ENCODE data around the gene DCST2.
A peak's percentile ranks its signal among the peaks of the same experiment; 100 is the strongest.

The DCST2 gene

DNA sequence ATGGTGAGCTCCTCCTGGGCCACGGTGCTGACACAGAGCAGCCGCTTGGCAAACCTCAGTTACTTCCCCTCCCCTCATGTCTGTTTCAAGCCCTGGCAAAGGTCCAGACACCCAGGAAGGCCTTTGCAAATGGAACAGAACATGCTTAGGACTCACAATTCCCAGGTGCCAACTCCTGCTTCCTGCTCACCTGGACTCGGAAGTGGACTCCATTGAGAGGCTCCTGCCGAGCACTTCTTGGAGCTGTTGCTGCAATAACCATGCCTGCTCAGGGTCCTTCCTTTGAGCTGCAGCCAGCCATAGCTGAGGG lies 10.7 kb downstream of the DCST2 start:
- no peak overlapping the region for H3K27ac ChIP-seq
- H3K4me2 ChIP-seq (ENCODE audit: low read length): no peak overlapping the region
- TF ChIP-seq, protein P1, sequence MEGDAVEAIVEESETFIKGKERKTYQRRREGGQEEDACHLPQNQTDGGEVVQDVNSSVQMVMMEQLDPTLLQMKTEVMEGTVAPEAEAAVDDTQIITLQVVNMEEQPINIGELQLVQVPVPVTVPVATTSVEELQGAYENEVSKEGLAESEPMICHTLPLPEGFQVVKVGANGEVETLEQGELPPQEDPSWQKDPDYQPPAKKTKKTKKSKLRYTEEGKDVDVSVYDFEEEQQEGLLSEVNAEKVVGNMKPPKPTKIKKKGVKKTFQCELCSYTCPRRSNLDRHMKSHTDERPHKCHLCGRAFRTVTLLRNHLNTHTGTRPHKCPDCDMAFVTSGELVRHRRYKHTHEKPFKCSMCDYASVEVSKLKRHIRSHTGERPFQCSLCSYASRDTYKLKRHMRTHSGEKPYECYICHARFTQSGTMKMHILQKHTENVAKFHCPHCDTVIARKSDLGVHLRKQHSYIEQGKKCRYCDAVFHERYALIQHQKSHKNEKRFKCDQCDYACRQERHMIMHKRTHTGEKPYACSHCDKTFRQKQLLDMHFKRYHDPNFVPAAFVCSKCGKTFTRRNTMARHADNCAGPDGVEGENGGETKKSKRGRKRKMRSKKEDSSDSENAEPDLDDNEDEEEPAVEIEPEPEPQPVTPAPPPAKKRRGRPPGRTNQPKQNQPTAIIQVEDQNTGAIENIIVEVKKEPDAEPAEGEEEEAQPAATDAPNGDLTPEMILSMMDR (IDR thresholded peaks at IDR 0.05): no peak
- H2AFZ ChIP-seq: no peak overlapping the region
- H3K9me3 ChIP-seq (ENCODE audit: control insufficient read depth, low read length): no peaks in the 10 kb centered on the region
- no peak overlapping the region for H3K4me3 ChIP-seq (ENCODE audit: low read depth, low read length)
- peaks cover 6% of the 10 kb centered on the region for H3K4me1 ChIP-seq
- no peaks in the 10 kb centered on the region for H3K27me3 ChIP-seq (ENCODE audit: control insufficient read depth, insufficient read depth, low read length)
- no peaks in the 10 kb centered on the region for H3K36me3 ChIP-seq (ENCODE audit: control insufficient read depth, insufficient read depth, low read length)
- no peak overlapping the region for H3K9ac ChIP-seq
- H3K79me2 ChIP-seq: no peaks in the 10 kb centered on the region

DNA sequence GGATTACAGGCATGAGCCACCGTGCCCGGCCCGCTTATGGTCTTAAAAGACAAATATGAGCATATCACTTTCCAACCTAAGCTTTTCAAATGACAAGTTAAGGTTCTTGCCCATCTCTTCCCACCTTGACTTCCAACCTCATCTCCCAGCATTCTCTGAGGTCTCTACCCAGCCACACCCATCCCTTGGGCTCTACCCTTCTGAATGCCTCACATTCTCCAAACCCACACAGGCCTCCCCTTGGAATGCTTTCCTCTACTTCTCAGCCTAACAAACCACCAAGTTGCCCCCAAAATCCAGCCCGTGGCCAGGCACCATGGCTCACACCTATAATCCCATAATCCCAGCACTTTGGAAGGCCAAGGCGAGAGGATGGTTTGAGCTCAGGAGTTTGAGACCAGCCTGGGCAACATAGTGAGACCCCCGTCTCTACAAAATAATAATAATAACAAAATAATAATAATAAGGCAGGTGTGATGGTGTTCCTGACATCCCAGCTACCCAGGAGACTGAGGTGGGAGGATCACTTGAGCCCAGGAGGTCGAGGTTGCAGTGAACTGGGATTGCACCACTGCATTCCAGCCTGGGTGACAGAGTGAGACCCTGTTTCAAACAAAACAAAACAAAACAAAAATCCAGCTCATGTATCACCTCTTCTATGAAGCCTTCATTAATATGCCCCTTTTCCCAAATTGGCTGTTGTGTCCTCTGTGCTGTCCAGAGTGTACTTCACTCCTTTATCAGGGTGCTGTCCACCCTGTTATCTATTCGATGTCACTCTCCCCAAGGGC lies 11.2 kb downstream of the DCST2 start:
- H3K9me3 ChIP-seq (ENCODE audit: control insufficient read depth, low read length): no peaks in the 10 kb centered on the region
- no peak overlapping the region for H3K4me2 ChIP-seq (ENCODE audit: low read length)
- H3K4me1 ChIP-seq: peaks cover 9% of the 10 kb centered on the region
- no peaks in the 10 kb centered on the region for H3K36me3 ChIP-seq (ENCODE audit: control insufficient read depth, insufficient read depth, low read length)
- H3K79me2 ChIP-seq: no peaks in the 10 kb centered on the region
- no peaks in the 10 kb centered on the region for H3K27me3 ChIP-seq (ENCODE audit: control insufficient read depth, insufficient read depth, low read length)
- H2AFZ ChIP-seq: no peak overlapping the region
- no peak overlapping the region for H3K4me3 ChIP-seq (ENCODE audit: low read depth, low read length)
- TF ChIP-seq, protein P1 (IDR thresholded peaks at IDR 0.05): no peak
- no peak overlapping the region for H3K27ac ChIP-seq
- H3K9ac ChIP-seq: no peak overlapping the region

DNA sequence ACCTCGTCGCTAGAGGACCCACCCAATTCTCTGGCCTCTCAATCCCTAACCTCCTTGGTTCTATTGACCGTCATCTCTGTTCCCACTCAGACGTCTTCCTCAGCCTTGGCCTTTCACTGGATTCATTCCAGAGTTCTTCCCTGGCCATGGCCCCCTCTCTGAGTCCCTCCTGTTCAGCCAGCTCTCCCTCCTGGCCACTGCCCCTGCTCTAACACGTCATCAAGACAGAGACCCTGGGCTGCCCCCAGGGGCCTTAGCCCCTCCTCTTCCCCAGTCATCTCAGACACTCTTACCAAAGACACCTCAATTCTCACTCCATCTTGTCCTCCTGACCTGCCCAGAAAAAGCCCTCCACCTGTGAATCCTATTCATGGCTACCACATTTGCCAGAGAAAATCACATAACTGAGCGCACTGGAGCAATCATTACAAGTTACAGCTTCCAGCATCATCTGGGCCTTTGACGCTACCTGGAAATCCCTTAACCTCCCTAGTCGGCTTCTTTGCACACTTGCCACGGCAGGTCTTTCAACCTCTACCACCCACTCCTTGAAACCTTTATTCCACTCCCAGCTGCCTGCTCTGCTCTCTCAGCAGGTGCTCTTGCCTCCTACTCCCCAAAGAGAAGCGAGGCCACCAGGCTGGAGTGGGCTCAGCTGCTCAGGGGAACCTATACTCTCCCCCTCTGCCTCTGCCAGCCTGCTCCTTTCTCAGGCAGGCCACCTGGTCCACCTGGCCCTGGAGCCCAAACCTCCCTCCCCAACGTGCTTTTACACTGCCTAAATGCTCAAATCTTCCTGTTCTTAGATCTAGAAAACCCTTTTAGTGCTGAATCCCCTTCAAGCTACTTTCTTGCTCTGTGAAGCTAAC lies 14.0 kb downstream of the DCST2 start:
- Histone ChIP-seq H2AFZ (no peak overlapping the region), H3K27ac (peak overlapping the region; percentile 29), H3K9ac (no peak overlapping the region)

DNA sequence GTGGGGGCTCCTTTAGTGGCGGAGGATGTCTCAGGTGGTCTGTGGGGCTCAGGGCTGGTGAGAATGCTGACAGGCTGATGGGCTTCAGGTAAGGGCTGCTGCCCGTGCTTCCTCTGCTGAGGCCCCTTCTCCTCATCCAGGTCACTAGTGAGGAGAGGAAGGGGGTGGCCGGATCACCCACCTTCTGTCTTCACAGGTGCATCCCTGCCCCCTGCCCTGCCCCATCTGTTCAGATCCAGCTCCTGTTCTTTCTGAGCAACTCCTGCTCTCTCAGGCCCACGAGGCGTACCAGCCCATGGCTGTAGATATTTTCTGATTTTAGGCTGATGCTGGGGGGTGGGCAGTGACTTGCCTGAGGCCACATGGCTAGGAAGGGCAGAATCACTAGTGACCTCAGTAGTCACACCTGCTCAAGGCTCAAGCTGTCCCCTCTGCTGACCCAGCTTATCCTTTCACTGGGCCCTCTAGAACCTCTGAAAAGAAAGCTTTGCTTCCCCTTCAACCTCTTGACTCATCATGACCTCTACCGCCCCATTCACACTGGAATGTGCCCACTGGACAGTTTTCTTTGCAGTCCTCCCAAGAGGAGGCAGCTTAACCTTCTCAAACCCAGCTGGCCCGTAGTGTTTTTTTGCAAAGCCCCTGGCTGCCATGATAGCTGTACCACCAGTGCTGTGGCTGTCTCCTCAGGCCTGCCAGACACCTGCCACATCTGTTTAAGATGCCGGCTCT lies 14.8 kb downstream of the DCST2 start:
- H3K4me1 ChIP-seq: peaks cover 17% of the 10 kb centered on the region
- H3K9me3 ChIP-seq (ENCODE audit: control insufficient read depth, low read length): no peaks in the 10 kb centered on the region

More for the DNA sequence above, 14.0 kb downstream of the DCST2 start:
- Histone ChIP-seq H3K4me3 (ENCODE audit: low read depth, low read length) (no peak overlapping the region), H3K4me2 (ENCODE audit: low read length) (peak overlapping the region; percentile 30), H3K79me2 (no peaks in the 10 kb centered on the region), H3K4me1 (peaks cover 13% of the 10 kb centered on the region), H3K36me3 (ENCODE audit: control insufficient read depth, insufficient read depth, low read length) (no peaks in the 10 kb centered on the region), H3K27me3 (ENCODE audit: control insufficient read depth, insufficient read depth, low read length) (no peaks in the 10 kb centered on the region), H3K9me3 (ENCODE audit: control insufficient read depth, low read length) (no peaks in the 10 kb centered on the region)
- TF ChIP-seq, protein P1 (IDR thresholded peaks at IDR 0.05): no peak

More for the DNA sequence above, 14.8 kb downstream of the DCST2 start:
- TF ChIP-seq, protein P1 (IDR thresholded peaks at IDR 0.05): no peak
- H3K27ac ChIP-seq: peak overlapping the region; percentile 29
- H3K27me3 ChIP-seq (ENCODE audit: control insufficient read depth, insufficient read depth, low read length): no peaks in the 10 kb centered on the region
- H3K4me3 ChIP-seq (ENCODE audit: low read depth, low read length): no peak overlapping the region
- H3K4me2 ChIP-seq (ENCODE audit: low read length): peak overlapping the region; percentile 30
- H3K79me2 ChIP-seq: no peaks in the 10 kb centered on the region
- H3K36me3 ChIP-seq (ENCODE audit: control insufficient read depth, insufficient read depth, low read length): no peaks in the 10 kb centered on the region
- no peak overlapping the region for H2AFZ ChIP-seq
- H3K9ac ChIP-seq: no peak overlapping the region

Data from parathyroid adenoma (tissue), 2 donors.